Globus pallidus (tissue), 1 donor: ENCODE data around the gene ADTRP.
A peak's percentile ranks its signal among the peaks of the same experiment; 100 is the strongest.

ENCODE experiments used
- DNase-seq: peaks from one replicate; pipeline ENCODE4 v3.0.0-alpha.2; 2015; ENCODE audit warnings: low spot score

Gene ADTRP

GRCh38 chr6:11773013-11773412, 5.6 kb downstream of the ADTRP start:
- DNase-seq, result no peak

GRCh38 chr6:11772109-11772825, 6.3 kb downstream of the ADTRP start:
- DNase-seq, result no peak

- no peak for DNase-seq
Measured at GRCh38 chr6:11771473-11772048, 7.0 kb downstream of the ADTRP start.

GRCh38 chr6:11770546-11771466, 7.8 kb downstream of the ADTRP start:
- DNase-seq, result peak; percentile 42

GRCh38 chr6:11769811-11770545, 8.6 kb downstream of the ADTRP start:
- no peak for DNase-seq

- no peak for DNase-seq
Measured at GRCh38 chr6:11769244-11769643, 9.4 kb downstream of the ADTRP start.

GRCh38 chr6:11767978-11768756, 10.4 kb downstream of the ADTRP start:
- no peak for DNase-seq

GRCh38 chr6:11767458-11767857, 11.1 kb downstream of the ADTRP start:
- no peak for DNase-seq

- no peak for DNase-seq
Measured at GRCh38 chr6:11766589-11767450, 11.8 kb downstream of the ADTRP start.

GRCh38 chr6:11766043-11766442, 12.6 kb downstream of the ADTRP start:
- no peak for DNase-seq

- DNase-seq, result no peak
Measured at GRCh38 chr6:11764250-11764604, 14.4 kb downstream of the ADTRP start.

- DNase-seq, result no peak
Measured at GRCh38 chr6:11763460-11764249, 14.9 kb downstream of the ADTRP start.

GRCh38 chr6:11762794-11763459, 15.7 kb downstream of the ADTRP start:
- DNase-seq, result no peak

- DNase-seq, result no peak
Measured at GRCh38 chr6:11761744-11762620, 16.6 kb downstream of the ADTRP start.

- no peak for DNase-seq
Measured at GRCh38 chr6:11760015-11760473, 18.6 kb downstream of the ADTRP start.

GRCh38 chr6:11758878-11759277, 19.7 kb downstream of the ADTRP start:
- no peak for DNase-seq

GRCh38 chr6:11756726-11757125, 21.9 kb downstream of the ADTRP start:
- no peak for DNase-seq

- no peak for DNase-seq
Measured at GRCh38 chr6:11756292-11756691, 22.3 kb downstream of the ADTRP start.
